ENCODE data around the gene CAMTA1.

DNA sequence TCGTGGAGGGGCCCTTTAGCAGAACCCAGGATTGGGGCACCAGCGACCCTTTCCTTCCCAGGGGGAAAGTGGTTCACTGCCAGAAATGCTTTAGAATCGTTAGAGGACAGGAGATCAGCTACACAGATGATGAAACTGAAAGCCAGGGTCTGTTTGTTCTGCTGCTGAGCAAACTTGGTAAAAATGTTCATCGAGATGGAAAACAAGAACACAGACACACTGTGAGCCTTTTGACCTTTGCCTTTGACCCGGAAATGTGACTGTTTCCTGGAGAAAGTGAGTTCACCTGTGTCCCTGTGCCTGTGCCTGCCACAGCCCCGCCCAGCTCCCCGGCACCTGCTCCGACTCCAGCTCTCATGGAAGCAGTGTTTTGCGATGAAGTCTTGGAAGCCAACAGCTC is 234.3 kb downstream of the CAMTA1 start:
- TF ChIP-seq, protein P1, sequence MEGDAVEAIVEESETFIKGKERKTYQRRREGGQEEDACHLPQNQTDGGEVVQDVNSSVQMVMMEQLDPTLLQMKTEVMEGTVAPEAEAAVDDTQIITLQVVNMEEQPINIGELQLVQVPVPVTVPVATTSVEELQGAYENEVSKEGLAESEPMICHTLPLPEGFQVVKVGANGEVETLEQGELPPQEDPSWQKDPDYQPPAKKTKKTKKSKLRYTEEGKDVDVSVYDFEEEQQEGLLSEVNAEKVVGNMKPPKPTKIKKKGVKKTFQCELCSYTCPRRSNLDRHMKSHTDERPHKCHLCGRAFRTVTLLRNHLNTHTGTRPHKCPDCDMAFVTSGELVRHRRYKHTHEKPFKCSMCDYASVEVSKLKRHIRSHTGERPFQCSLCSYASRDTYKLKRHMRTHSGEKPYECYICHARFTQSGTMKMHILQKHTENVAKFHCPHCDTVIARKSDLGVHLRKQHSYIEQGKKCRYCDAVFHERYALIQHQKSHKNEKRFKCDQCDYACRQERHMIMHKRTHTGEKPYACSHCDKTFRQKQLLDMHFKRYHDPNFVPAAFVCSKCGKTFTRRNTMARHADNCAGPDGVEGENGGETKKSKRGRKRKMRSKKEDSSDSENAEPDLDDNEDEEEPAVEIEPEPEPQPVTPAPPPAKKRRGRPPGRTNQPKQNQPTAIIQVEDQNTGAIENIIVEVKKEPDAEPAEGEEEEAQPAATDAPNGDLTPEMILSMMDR (IDR thresholded peaks at IDR 0.05), result no peak
- TF ChIP-seq POLR2A (IDR thresholded peaks at IDR 0.05), result no peak
- TF ChIP-seq EP300 (IDR thresholded peaks at IDR 0.05), result no peak
- no peak for TF ChIP-seq POLR2AphosphoS5 (IDR thresholded peaks at IDR 0.05)

All from stomach (tissue), 4 donors.